GM19238 (cell line): ENCODE data around the gene STK32A.
"Not testable (repeated sequence)": the region's sequence is repeated elsewhere in the genome, so short reads cannot be mapped to it uniquely, and the experiment has no call there.

Source experiments
- DNase-seq: peaks from one replicate; pipeline ENCODE4 v3.0.0; 2011; ENCODE audit warnings: low spot score; ENCODE audit not compliant: insufficient read length

STK32A gene

DNA sequence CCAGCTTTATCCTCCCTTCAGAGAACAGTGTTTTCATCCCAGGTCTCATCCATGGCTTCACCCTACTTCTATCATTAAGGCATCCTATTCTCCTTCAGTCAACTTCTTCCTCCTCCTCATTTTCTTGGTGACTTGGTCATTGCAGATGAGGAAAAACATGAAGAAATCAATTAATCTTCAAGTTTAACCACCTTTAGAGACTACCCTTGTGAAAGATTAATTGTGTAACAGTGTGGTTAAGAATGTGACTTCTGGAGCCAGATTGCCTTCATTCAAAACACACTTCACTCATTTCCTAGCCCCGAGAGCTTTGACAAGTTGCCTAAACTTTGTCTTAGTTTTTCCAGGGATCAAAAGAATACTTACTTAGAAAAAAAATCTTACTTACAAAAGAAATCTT is 110.0 kb downstream of the STK32A start:
- DNase-seq, result no peak

DNA sequence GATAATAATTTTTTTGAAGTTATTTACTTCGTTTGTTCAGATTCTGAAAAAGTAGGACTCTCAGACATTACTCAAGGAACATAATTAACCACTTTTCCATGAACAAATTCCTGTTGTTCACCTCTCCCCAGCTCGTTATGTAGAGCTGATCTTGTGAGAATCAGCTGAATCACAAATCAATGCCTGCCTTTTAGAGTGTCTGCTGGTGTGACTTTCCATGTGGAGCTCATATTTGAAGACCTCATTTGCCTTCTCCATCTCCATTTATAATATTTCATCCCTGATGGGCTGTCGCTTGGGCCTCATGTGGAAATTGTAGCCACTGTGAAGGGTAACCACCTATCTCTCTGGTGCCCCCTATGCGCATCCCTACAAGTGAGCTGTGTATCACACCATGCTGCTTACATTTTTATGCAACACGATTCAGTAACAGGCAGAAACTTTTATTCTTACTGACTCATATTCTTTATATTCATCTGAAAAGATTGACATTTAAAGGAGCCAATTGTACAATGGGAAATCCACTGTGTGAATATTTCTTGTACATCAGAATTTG is 111.3 kb downstream of the STK32A start:
- no peak for DNase-seq

DNA sequence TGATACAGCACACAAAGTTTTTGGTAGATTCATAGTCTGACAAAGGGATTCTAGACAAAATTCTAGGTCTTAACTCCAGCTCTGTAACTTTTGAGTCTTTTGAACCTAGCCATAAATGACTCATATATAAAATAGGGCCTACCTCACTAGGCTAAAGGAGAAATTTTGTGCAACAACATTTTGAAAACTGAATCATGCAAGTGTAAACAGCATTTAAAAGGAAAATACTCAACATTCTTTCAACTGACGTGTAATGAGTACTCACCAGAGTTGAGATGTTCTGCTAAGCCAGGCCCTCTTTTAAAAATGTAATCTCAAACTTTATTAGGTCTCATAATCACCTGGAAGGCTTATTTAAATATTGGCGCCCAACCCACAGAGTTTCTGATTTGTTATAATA is 113.2 kb downstream of the STK32A start:
- DNase-seq, result no peak

DNA sequence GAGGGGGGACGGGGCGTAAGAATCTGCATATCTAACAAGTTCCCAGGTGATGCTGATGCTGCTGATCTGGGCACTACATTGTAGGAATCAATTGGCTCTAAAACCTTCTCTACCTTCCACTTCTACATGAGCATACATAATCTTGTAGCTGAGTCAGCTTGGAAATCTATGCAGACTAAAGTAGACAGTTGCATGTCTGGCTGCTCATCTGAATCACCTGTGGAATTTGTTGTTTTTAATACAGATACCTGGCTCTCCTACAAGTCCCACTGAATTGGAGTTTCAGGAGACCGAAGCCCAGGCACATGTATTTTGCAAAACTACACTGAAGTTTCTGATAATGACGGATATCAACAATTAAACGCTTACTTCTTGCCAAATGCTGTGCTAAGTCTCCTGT is 113.6 kb downstream of the STK32A start:
- DNase-seq, result no peak

DNA sequence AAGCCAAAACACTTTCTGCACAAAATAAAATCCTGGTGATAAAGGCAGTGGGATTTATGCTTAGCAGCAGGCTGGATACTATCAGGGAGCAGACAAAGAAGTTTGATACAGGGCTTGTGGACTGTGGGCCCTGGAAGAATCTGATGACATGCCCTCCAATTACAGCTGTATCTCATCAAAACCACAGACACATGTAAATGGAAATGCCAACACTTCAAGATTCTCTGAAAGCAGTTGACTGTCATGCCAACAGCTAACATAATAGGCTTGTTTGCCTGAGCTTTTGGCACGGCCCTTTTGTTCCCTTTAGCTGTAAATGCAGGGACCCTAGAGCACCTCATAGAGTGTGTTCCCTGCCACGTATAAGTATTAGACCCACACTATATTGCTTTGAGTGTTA is 114.4 kb downstream of the STK32A start:
- no peak for DNase-seq

DNA sequence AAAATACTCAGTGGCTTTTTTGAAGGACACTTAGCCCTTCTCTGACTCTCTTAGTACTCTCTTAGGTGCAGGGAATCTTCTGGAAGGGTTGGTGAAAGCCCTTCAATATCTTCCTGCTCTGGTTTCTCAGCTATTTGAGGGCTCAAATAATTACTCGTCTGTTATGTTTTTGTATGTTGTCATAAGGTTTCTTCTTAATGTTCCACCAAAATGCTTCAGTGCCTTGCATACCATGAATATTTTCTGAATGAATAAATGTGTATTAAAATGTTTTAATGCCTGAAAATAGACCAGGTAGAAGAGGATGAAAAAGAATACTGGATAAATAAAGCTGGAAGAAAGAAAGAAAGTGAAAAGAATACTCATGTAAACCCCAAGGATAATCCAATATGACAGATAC is 124.3 kb downstream of the STK32A start:
- DNase-seq, result no peak

DNA sequence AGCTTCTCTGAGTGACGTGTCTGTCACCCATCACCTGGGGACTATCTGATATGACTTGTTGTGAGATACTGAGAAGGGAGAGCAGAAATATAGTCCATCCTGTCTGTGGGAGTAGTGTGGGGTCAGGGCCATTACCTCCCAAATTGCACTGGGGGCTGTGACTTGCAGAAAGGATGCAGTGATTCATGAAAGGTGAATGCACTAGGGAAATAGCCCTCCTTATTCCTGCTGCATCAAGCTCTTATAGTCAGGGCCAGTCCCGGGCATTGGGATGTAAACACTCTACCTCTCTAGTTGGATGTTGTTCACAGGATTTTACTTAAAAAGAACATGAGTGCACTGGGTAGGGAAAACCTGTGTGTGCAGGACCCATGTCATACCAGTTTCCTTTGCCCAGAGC is 124.8 kb downstream of the STK32A start:
- DNase-seq, result no peak

DNA sequence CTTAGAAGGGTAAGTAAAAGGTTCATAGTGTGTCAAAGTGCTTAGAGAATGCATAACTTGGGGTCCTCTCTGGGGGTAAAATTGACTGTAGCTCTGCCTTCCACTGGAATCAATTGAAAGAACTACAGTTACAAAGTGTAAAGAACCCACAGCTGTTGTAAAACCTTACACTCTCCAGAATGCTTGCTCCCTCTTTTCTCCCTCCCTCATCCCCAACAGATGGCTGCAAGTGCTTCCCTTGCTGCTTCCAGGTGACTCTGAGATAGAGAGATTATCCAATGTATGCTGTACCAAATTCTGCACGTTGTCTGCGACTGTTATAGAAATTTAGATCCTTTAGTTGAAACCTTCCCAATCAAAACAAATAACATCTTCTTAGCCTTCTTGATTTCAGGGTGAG is 126.0 kb downstream of the STK32A start:
- DNase-seq, result no peak

DNA sequence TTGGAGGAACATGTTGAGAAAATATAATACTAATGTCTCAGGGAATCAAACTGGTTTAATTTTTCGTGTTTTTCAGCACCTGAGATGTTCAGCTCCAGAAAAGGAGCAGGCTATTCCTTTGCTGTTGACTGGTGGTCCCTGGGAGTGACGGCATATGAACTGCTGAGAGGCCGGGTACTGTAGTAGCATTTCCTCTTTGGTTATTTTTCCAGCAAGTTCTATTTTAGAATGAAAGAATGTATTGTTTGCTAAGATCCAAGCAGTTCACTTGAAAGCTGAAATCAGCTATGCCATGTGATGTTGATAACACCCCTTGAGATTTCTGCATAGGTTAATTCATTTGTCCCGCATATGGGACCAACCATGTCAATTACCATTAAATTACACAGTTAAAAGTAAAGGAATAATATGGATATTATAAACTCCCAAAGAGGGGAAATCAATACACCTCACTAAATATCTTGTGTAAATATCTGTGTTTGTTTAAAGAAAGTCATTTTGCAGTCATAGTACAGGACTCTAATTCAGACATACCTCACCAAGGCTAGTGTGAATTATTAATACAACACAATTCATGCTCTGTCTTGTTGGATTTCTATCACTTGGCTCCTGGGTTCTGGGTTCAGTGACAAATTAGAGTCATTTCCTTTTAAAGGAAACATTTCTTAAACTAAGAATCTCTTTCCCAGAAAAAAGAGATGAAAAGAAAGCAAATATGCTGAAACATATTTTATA is 126.8 kb downstream of the STK32A start:
- DNase-seq, result no peak

DNA sequence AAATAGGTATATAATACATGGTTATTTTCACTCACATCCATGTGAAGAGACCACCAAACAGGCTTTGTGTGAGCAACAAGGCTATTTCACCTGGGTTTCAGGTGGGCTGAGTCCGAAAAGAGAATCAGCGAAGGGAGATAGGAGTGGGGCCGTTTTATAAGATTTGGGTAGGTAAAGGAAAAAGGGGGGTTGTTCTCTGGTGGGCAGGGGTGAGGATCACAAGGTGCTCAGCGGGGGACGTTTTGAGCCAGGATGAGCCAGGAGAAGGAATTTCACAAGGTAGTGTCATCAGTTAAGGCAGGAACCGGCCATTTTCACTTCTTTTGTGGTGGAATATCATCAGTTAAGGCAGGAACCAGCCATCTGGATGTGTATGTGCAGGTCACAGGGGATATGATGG is 132.6 kb downstream of the STK32A start:
- not testable (repeated sequence) for DNase-seq

DNA sequence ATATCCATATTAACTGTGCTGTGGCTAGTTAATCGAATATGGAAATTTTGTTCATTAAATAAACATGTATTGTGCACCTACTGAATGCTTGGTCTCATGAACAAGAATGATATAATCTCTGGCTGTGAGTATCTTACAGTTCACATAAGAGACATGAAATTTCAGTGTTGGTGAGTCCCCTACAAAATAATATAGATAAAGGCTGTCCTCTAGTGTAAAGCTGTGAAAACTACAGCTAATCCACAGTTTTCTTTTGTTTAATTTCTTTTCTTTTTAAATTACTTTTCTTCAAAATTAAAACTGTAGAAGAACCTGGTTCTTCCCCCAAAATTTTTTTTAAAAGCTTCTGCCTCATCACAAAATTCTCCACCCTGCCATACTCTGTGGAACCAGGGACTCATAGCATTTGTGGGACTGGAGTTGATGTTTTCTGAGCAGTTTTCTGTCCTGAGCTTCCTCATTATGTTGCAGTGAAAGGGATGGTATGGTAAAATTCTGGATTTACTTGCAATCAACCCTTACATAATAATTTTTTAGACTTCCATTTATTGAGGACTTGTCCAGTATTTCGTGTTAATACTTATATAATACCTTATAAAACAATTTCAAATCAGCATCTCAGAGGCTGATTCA is 135.0 kb downstream of the STK32A start:
- DNase-seq, result no peak

DNA sequence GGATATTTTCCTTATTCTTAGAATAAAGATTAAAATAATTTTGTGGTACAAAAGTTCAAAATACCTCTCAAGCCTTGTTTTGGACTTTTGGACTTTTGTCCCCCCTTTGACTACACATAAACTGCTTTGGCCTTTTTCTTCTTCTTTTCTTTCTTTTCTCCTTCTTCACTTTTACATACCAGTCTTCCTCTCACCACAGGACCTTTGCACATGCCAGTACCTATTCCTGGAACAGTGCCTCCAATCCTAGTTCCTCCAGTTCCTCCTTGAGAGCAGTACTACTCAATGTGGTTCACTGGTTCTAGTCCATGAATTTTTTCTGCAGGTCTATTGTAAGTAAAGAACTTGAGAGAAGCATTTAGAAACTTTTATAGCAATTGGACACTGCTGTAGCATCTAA is 136.5 kb downstream of the STK32A start:
- DNase-seq, result no peak

DNA sequence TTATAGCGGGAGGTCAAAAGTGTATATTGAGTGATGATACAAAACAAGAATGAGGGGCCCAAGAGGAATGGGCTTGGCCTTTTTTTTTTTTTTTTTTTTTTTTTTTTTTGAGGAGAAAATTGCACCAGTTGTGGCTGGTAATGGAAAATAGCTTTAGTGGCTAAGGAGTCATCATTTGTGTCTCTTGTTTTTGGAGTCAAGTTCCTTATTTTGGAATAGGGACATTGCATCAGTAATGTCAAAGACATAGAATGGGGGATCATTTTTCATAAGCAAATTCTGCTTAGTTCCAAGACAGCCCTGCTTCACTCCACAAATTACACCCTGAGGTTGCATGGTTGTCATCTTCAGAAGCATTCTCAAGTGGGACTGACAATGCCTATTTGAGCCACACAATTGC is 137.4 kb downstream of the STK32A start:
- no peak for DNase-seq

DNA sequence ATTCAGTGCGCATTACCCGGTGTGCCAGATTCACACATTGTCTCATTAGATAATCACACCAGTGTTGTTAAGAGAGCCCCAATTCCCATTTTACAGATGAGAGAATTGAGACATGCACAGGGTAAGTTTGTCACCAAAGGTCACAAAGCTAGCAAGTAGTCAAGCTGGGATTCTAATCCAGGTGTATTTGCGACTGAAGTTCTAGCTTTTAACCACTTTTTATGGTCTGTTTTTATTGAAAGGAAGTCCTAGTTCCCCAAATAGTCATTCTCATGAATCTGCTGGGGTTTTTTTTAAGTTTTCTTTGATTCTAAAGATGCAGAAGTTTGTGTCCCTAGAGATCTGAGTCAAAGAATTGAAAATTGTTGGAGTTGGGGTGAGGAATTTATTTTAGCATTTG is 138.5 kb downstream of the STK32A start:
- no peak for DNase-seq

DNA sequence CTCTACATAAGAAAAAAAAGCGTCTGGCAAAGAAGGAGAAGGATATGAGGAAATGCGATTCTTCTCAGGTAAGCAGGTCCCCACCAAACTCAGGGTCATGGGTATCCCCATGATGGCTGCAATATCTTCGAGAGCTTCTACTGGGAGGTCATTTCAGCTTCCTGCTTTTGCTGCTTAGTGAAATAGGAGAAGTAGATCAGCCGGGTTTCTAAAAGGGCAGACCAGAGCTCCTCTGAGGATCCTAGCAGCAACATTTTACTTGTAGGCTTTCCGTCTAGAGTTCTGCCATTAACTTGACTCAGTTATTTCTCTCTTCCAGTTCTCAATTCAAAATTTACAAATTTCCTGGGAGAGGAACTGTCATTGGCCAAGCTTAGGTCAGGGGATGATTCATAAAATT is 140.3 kb downstream of the STK32A start:
- no peak for DNase-seq

DNA sequence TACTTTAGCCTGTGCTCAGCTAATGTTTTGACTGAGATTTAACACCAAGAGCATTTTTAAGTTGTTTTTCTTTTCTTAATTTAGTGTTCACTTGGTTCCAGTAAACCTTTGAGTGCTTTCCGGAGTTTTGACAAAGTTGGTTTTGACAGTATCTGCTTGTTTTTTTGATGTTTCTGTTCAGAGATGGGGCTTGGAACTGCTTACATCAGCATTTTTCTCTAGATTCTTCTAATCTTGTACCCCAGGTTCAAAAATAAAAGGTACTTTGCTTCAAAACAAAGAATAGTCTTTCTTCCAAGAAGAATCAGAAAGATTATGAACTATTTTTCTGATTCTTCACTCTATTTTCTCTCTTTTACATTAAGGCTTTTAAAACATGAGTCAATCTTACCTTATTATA is 142.9 kb downstream of the STK32A start:
- DNase-seq, result no peak

DNA sequence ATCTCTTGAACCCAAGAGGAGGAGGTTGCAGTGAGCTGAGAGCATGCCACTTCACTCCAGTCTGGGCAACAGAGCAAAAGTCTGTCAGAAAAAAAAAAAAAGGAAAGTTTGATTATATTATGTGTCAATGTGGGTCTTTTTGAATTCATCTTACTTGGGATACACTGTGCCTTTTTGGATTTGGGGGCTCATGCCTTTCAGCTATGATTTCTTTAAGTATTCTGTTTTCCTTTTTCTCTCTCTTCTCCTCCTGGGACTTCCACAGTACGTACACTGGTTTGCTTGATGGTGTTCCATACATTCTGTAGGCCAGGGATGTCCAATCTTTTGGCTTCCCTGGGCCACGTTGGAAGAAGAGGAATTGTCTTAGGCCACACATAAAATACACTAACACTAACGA is 146.7 kb downstream of the STK32A start:
- DNase-seq, result no peak

DNA sequence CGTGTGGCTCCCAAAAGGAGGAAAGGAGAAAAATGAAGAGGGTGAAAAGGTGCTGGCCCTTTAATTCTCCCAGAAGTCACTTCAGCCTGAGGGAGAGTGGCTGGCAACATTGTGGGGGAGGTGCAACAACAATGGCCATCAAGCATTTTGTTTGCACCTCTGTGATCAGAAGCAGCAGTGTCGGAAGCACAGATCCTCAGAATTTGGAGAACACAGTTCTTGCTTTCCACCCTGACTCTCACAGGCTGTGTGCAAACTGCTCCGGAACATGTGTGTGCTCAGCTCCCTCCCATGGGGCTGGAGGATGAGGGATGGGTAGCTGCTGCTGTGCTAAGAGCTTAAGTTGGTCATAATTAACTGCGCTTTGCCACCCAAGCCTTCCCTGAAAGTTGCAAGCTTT is 147.9 kb downstream of the STK32A start:
- DNase-seq, result no peak

DNA sequence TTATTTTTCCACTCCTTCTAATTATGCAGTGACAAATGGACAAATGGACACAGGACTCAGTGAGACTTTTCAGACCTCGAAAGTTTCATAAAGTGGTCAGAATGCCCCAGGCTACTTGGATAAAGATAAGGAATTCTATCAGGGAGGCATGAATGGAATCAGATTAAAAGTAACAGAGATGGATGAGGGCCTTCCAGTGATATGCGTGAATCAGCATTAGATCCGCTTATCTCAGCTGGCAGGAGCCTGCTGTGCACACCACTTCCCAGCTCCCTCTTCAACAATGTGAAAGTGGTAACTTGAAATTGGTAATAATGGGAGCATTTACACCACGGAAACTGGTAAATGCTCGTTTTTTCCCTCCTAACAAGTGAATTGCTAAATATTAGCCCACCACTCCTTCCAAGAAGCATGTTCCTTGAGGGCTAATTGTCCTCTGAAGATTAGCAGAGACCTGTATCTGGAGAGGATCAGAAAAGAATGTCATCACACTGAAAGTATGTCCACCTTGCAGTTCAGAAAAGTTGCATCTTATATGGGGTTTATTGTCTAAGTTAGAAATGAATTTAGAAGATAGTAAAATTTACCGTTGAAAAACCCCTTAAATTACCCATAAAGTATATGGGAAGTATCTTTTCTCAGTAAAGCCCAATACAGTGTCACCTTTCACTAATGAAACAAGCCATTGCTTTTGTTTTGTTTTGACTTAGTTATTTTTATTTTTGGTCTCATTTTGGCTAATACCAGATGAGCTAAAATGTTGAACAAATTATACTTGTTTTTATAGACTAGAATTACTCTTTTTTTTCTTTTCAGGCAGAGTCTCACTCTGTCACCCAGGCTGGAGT is 149.7 kb downstream of the STK32A start:
- no peak for DNase-seq

DNA sequence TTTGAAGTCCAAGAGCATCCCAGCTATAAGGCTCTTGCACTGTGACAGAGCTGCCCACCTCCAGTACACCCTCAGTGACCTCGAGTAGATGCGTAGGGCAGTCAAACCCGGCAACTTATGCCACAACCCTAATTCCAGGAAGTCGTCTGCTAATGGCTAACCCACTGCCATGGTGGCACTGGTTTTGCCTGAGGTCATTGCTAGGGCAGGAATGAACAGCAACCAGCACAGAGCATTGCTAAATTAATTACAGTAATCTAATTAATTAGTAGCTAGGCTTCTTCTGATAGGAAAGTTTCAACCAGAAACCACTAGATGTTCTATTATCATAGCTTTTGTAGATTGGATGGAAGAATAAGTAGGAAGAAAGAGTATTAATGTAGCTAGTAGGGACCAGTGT is 152.3 kb downstream of the STK32A start:
- DNase-seq, result no peak

DNA sequence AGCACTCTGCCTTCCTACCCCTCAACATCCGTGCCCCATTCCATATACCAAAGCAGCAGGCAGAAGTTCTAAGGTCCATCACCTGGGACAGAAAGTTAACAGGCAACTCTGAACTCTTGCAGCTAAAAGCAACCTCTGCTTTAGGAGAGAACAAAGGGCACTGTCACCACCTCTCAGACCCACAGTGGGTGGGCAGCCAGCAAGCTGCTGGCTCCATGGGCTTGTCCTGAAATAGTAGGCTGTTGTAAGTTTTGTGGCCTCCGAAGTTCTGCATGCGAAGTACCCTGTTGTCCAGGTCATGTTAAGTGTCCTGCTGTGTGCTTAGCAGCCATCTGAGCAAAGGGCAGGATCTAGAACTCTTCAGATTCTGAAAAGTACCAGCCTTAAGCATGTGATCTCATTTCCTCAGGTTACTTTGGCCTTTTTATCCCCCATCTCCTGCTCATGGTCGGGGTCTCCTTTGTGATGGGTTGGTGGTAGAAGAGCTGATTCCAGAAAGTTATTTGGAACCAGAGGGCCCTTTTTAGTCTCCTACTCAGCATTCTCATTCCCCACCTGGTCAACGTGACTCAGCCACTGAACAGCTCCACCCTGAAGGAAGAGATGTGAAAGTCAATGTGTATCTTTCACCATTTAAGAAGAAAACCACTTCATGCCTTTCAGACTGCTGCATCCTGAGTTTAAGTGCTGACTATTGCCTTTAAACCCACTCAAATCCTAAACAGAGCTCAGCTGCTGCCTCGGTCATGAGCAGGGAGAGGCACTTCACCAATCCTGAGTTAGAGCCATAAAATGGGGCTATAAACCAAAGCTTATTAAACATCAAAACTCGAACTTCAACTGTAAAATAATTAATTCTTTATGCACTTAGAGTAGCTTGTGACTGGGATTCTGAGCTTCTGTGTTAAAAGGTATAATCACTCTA is 153.6 kb downstream of the STK32A start:
- DNase-seq, result no peak
